NCI-H748 treated with DMSO at 0.1 percent for 48 hours (cell line): ENCODE results near the gene COLGALT1.

Experiments used
- DNase-seq: peaks from one replicate; lab custom pipeline; 2025; lab: John Stamatoyannopoulos, UW

COLGALT1 gene

DNA sequence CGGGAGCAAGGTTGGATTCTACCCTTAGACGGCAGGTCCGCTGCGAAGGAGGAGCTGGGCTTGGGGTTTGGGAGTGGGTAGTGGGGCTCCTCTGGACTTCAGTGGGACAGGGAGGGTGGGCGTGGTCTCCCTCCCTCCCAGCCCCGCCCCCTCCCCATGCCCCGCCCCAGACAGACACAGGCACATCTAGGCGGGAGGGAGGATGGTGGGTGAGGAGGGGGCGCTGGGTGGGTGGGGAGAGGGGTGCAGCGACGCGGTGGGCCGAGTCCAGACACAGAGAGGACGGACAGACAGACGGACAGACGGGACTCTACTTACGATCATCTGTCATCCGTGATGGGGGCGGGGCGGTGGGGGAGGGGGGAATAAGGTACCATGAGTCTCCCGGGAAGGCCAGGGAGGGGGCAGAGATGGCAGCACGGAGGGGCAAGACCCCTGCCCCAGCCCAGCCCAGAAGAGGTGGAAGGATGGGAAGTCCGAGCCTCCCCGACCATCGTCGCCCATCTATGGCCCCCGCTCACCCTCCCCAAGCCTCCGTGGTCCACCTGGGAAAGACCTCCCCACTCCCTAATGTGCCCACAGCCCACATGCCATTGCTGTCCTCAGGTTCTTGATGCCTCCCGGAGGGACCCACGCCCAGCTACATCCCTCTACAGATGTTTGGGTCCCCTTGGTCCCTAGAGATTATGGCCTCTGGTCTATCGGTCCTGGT lies 67.9 kb downstream of the COLGALT1 start:
- no peak for DNase-seq

- DNase-seq = no peak
These were observed 69.0 kb downstream of the COLGALT1 start for GRCh38 chr19:17624314-17624991.

GRCh38 chr19:17625043-17625442 lies 69.6 kb downstream of the COLGALT1 start:
- no peak for DNase-seq

DNA sequence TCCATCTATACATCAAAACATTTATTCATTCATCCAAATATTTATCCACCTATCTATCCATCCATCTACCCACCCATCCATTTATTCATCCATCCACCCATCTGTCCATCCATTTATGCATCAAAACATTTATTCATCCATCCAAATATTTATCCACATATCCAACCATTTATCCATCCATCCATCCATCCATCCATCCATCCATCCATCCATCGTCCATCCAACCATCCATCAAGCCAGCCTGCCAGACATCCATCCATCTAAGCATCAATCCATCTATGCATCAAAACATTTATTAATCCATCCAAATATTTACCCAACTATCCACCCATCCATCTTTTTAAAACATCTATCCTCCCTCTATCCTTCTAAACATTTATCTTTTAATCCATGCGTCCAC lies 70.5 kb downstream of the COLGALT1 start:
- no peak for DNase-seq

DNA sequence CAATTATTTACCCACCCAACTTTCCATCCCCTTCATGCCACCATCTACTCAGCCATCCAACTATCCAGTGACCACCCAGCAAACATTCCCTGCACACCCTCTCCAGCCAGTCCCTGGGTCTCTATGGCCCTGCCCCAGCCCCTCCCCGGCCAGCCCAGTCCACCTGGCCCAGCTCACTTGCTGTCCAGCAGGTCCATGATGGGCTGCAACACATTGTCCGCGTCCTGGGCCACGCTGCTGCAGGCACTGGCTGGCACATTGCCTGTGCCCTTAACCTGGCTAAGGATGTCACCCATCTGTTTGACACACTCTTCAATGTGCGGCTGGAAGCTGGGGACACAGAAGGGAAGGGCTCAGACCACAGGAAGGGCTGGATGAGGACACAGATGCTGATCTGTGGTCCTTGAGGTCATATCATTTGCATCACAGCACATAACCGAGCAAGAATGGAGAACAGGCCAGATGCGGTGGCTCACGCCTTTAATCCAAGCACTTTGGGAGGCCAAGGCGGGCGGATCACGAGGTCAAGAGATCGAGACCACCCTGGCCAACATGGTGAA lies 71.1 kb downstream of the COLGALT1 start:
- DNase-seq = no peak

GRCh38 chr19:17627161-17627560 lies 71.7 kb downstream of the COLGALT1 start:
- no peak for DNase-seq

DNA sequence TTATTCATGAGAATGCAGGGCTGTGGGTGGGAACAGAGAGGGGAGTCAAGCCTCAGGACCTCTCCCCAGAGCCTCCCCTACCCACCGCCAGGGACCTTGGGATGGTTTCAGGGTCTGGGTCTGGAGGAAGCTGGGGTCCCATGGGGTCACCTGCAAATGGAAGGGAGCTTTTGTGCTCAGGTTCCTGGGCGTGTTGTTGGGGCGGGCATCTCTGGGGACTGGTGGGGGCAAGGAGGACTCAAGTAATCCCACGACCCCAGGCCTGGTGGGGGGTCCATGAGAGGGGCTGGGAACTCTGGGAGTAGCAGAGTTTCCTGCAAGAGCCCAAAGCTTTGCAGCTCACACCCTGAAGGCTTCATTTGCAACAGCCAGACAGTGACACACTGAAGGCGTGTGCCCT lies 72.5 kb downstream of the COLGALT1 start:
- no peak for DNase-seq

DNA sequence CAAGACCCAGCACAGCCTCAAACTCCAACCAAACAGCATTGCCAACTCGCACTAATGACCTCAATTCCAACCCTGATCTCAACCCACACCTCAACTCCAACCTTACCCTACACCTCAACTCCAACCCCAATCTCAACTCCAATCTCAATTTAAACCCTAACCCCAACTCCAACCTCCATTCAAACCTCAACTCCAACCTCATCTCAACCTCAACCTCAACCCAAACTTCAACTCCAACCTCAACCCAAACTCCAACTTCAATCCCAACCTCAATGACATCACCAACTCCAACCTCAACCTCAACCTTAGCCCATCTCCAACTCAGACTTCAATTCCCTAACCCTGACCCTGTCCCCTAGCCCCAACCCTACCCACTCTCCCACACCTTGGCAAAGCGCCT lies 74.3 kb downstream of the COLGALT1 start:
- no peak for DNase-seq

- DNase-seq = no peak
These were observed 77.1 kb downstream of the COLGALT1 start for GRCh38 chr19:17632577-17632976.
